GM19397 (cell line): ENCODE data around the gene ERVH48-1.
"Not testable (repeated sequence)": the region's sequence is repeated elsewhere in the genome, so short reads cannot be mapped to it uniquely, and the experiment has no call there.

Source experiments
- ATAC-seq: cut with Tn5 transposase; IDR thresholded peaks from one replicate; pipeline ENCODE4 v1.9.1; 2021; ENCODE audit warnings: mild to moderate bottlenecking, moderate library complexity; ENCODE audit not compliant: unreplicated experiment

ERVH48-1 gene

DNA sequence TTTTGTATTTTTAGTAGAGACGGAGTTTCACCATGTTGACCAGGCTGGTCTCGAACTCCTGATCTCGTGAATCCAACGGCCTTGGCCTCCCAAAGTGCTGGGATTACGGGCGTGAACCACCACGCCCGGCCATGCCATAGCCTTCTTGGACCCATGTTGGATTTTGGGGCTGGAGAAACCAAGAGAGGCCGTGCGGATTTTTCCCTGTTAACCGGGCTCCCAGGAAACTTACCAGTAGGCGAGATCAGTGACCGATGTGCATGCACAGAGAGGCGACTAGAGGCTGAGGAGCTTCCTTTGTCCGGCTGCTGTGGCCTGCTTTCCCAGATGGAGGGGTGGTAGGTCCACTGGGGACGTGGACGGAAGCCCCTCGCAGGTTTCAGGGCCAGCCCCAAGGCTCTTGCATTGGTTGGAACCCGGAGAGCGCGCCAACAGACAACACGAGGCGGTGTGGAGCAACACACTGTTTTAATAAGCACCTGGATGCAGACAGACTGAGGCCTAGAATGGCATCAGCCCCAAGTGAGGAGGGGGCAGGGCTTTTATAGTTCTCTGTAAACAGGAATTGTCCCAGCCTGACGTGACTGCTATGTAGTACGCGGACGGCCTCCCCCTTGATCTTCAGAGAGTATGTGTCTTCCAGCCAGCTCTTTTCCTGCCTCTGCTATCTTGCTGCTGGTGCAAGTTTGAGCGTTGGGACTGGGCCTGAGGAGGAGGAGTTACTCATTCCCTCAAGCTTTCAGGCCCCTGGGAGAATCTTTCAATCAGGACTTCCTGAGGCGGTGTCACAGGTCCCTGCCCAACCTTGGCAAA, at the start of gene ERVH48-1:
ERVH48-1 (minus strand) TSS at position 517 of the 813 bp plus-strand sequence. CDS start 6,624 bp downstream, outside the sequence.
- ATAC-seq: no peak

DNA sequence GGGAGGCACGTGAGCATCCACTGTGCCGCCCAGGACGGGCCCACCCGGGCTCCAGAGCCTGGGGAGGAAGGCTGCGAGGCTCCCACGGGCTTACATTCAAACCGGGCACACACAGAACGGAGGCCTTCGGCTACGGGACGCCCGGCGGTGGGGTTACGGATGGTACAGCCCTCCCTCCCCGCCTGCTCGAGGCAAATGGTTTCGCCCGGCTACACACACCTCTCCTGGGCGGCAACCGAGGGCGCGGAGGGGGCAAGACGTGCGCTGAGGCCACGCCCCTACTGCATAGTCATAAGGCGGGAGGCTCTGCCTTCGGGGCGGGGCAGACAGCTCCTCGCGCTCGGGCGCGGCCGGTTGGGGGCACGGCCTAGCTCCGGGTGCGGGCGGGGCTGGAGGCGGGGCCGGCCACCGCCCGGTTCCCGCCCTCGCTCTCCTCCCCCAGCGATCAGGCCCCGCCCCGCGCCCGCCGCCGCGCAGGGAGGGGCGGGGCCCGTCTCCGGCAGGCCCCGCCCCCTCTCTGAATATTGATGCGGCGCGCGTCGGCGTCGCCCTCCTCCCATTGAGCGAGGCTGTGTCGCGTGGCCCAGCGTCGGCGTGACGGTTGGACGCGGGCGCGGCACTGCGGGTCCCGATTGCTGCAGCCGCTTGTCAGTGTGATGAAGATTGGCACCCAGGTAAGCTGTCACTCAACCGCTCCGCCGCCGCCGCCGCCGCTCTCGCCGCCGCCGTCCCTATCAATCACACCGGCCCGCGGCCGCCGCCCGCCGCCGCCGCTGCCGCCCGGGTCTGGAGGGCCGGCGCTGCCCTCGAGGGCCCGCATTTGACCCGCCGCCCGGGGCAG, 48.8 kb upstream of the ERVH48-1 start, which contains the start of gene PKNOX1:
PKNOX1 (plus strand) TSS at position 572 of the 841 bp plus-strand sequence. CDS start 29,820 bp downstream, outside the sequence.
- peak; percentile 84 for ATAC-seq

DNA sequence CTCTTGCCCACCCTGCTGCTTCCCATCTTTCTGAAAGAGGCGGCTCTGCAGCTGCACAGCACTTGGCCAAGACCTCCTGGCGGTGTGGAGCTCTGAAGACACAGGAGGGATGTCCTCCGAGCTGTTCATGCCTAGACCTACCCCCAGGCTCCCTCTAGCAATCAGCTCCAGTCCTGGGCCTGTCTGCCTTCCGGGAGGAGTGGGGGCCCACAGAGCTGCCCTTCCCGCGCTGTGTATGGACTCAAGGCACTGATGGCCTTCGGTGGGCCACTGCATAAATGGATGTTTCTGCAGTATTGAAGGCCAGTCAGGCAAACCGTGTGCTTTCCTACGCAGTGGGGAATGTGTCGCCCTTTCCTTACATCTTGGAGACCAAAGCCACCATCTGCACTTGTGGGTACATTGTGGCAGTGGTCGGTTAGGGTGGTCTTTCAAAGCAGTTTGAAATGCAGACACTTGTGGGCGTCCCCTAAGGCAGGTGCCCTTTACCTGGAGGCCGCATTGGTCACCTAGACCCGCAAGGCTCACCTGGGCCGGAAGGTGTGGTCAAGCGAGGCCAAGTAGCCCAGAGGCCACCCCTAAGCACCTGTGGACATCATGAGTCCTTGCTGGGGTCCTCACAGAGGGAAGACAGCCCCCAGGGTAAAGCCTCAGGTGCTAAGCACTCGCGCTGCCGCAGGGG, 48.0 kb upstream of the ERVH48-1 start:
- no peak for ATAC-seq

DNA sequence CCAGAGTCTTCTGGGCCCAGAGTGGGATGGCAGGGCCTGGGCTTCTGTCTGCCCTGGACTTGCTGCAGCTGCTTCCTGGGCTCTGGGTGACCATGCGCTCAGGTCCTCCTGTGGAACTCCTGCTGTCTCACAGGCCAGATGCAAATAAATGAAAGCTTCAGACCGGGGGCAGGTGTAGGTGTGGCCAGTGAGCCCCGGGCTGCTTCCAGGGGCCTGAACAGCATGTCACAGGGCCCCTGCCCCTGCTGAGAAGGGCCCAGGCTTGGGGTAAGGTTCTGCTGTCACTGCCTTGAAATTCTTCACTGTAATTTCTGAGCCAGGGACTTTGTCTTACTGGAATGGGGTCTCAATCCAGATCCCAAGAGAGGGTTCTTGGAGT, 46.5 kb upstream of the ERVH48-1 start:
- ATAC-seq: no peak

DNA sequence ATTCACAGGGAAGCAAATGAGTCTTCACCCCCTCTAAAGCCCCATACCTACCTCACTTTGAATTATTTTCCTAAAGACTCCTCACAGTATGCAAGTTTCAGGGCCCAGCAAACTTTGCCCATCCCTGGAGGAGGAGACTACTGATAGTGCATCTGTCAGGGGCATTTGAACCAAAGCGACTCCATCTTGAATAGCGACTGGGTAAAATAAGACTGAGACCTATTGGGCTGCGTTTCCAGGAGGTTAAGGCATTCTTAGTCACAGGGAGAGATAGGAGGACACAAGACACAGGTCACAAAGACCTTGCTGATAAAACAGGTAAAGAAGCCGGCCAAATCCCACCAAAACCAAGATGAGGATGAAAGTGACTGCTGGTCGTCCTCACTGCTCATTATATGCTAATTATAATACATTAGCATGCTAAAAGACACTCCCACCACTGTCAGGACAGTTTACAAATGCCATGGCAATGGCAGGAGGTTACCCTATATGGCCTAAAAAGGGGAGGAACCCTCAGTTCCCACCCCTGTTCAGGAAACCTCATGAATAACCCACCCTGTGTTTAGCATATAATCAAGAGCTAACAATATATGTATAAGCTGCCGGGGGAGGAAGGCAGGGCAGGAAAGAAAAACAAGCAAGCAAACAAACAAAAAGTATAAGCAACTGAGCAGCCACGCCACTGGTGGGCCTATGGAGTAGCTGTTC, 45.7 kb upstream of the ERVH48-1 start:
- no peak for ATAC-seq

DNA sequence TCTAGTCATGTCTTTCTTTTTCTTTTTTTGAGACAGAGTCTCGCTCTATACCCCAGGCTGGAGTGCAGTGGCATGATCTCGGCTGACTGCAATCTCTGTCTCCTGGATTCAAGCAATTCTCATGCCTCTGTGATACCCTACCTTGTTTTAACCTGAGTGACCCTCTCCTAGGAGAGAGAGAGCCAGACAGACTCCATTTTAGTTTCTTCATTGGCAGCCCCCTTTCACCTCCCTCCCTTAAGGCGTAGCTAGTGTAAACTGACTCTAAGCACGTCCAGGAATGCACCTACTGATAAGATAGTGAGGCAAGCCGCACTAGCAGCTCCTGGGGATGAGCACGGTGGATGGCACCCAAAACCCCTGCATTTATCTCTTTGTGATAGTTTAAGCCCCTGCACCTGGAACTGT, 43.8 kb upstream of the ERVH48-1 start:
- ATAC-seq: no peak

DNA sequence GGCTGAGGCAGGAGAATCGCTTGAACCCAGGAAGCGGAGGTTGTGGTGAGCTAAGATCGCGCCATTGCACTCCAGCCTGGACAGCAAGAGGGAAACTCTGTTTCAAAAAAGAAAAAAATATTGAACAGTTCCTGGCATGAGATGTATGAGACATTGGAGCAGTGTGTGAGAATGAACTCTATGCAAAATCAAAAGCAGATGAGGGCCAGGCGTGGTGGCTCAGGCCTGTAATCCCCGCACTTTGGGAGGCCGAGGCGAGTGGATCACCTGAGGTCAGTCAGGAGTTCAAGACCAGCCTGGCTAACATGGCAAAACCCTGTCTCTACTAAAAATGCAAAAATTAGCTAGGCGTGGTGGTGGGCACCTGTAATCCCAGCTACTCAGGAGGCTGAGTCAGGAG, 42.2 kb upstream of the ERVH48-1 start:
- not testable (repeated sequence) for ATAC-seq

DNA sequence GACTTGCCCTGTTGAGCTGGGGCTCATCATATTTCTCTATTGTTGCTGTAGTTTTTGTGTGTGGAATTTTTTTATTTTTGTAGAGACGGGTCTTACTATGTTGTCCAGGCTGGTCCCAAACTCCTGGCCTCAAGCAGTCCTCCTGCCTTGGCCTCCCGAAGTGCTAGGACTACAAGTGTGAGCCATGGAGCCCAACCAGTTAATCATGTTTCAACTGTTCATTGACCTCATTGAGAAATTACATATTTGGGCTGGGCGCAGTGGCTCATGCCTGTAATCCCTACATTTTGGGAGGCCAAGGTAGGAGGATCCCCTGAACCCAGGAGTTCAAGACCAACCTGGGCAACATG, 39.8 kb upstream of the ERVH48-1 start:
- ATAC-seq: no peak

DNA sequence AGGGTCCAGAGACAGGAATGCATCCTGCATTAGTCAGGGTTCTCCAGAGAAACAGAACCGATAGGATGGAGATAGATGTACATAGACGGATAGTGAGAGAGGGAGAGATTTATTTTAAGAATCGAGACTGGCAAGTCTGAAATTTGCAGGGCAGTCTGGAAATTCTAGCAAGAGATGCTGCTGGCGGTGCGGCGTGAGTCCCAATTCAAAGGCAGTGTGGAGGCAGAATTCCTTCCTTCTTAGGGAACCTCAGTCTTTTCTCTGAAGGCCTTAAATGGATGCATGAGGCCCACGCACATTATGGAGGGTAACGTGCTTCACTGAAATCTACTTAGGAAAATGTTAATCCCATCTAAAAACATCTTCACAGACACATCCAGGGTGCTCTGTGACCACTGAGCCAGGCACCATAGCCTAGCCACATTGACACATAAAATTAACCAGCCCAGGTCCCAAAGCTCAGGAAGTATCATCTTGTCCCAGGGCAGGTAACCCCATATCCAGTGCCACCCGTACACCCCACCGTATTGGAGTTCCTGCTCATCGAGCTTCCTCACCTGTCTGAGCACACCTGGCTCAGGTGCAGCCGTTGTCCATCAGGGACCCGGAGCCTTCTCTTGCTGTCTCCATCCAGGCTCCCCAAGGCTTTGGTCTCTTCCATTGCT, 39.2 kb upstream of the ERVH48-1 start:
- ATAC-seq: no peak

DNA sequence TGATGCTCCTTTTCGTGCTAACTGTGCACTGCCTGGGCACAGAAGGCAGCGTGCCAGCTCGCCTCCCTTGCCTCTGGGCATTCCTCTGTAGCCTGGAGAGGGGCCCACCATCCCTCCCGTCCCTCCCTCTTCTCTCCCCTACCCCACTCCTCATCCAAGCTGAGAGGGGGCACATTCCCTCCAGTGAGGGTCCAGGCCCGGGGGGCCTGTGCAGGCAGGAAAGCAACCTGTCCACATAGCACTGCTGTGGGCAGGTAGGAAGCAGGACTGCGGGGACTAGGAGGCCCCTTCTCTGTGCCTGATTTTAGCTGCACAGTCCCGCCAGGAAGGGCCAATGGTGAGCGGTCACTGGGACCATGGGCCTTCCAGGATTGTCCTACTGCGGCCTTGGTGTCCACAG, 38.7 kb upstream of the ERVH48-1 start:
- ATAC-seq: no peak

DNA sequence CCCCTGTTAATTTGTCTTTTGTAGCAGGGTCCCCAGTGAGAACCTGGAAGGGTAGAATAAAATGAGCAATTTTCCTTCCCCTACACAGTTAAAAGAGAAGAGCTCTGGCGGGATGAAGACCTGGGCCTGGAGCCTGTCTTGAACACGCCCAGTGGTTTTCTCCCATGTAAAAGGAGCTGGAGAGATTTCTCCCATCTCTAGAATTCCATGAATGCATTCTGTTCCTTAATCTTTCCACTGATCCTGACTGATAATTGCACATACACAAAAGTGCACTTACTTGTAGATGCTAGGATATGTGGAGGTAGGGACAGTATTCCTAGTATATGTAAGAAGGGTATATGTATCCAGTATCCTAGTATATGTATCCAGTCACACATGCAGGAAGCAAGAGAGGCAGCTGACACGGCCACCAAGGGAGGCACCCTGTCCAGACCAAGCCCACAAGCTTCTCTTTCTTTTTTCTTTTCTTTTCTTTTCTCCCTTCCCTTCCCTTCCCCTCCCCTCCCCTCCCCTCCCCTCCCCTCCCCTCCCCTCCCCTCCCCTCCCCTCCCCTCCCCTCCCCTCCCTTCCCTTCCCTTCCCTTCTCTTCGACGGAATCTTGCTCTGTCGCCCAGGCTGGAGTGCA, 37.1 kb upstream of the ERVH48-1 start:
- no peak for ATAC-seq

DNA sequence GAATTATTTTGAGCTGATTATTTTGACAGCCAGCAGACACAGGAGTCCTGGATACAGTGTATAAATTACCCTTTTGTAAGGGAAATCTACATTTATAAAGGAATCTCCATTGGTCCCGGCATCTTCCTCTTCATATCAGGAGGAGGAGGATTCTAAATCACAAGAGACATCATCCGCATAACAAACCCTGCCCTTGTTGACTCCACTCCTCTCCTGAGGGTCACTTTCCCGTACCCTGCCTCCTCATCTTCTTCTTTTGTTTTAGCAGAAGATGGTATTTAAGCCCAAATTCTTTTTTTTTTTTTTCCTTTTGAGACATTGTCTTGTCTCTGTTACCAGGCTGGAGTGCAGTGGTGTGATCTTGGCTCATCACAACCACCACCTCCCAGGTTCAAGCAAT, 34.3 kb upstream of the ERVH48-1 start:
- no peak for ATAC-seq

DNA sequence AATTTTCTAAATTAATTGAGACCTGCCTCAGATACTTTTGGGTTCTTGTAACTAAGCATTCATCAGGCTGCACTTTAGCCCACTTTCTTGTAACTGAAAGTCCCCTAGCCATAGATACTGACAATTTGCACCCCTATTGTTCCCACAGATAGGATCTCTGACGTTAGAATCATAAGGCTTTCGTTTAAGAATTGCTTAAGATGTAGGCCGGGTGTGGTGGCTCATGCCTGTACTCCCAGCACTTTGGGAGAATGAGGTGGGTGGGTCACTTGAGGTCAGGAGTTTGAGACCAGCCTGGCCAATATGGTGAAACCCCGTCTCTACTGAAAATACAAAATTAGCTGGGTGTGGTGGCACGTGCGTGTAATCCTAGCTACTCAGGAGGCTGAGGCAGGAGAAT, 32.7 kb upstream of the ERVH48-1 start:
- not testable (repeated sequence) for ATAC-seq

DNA sequence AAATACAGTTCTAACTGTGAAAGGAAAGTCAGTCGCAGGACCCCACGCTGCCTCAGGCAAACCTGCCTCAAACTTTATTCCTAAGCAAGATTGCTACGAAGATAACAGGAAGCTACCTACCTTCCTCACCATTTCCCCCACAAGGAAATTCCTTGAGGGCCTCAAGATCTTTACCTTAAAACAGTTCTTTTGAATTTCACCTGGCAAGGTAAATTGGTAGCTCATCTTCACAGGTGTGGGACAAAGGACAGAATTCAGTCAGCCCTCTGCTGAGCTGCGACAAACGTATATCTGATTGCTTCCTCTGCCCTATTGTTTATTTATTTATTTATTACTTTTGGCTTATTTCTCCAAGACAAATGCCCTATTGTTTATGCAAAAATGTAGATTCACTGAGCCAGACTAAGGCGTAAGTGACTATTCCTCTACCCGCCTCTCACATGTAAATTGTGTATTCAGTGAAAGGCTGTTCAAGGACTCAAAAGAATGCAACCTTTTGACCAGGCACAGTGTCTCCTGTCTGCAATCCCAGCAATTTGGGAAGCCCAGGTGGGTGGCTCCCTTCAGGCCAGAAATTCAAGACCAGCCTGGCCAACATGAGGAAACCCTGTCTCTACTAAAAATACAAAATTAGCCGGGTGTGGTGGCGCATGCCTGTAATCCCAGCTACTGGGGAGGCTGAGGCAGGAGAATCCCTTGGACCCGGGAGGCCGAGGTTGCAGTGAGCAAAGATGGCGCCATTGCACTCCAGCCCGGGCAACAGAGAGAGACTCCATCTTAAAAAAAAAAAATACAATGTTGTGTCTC, 31.6 kb upstream of the ERVH48-1 start:
- peak; percentile 98 for ATAC-seq

DNA sequence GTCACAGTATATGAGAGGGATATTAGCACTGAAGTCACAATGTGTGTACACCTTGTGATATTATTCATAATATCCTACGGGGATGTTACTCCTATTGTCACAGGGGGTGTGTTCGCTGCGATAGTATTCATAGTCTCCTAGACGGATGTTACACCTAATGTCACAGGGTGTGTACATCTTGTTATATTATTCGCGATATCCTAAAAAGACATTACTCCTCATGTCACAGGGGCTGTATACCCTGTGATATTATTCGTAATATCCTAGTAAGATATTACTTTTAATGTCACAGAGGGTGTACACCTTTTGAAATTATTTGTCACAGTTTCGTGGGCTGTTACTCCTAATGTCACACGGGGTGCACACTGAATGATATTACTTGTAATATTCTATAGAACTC, 25.8 kb upstream of the ERVH48-1 start:
- not testable (repeated sequence) for ATAC-seq

DNA sequence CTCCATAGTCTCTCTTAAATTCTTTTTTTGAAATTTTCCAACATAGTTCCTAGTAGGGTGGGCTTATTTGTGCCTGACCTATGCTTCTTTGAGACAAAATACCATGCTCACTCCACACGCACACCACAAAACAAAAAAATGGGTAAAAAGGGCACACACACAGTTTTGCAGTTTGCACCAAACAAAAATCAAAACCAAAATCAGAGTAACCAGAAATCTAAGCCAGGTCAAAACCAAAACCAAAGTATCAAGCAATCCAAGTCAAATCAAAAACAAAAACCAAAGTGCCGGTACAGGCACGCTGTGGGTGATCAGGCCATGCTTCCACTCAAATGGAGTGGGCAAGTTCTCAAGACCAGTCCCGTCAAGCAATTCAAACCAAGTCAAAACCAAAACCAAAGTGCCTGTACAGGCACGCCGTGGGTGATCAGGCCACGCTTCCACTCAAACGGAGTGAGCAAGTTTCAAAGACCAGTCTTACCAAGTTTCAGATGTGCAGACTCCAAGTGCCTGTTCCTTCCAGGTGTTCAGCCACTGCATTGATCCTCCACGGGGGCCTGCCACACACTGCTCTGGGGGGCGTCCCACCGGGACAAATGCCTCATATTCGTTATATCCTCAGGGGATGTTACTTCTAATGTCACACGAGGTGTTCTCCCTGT, 23.8 kb upstream of the ERVH48-1 start:
- not testable (repeated sequence) for ATAC-seq

DNA sequence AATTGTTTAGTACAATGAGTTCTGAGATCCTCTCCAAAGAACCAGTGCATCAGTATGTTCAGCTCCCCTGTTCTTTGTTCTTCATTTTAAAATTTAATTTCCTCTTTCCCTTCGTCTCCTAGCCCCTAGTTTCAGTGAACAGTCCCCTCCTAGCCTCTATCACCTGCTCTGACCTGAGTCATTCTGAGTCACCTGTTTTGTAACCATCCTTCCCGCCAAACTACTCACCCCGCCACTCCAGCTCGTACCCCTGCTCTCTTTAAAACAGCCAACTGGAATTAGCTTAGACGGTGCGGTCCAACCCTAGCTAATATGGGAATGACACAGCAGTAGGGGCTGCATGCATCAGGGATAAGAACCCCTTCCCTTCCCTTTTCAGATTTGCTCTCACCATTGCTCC, 16.8 kb upstream of the ERVH48-1 start:
- no peak for ATAC-seq

DNA sequence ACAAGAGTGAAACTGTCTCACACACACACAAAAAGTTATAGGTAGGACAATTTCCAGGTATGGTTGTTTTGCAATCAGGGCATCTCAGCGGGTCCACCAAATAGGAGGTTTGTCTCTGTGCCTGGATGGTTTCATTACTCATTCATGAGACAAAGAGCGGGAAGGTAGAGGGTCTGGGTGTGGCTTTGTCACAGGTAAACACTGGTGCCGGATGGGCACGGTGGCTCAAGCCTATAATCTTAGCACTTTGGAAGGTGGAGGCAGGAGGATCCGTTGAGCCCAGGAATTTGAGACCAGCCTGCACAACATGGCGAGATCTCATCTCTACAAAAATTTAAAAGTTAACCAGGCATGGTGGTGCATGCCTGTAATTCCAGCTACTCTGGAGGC, 16.3 kb upstream of the ERVH48-1 start:
- no peak for ATAC-seq
